ENCODE results near the gene PCDHA1.

Gene PCDHA1

GRCh38 chr5:140883373-140883772 lies 97.4 kb downstream of the PCDHA1 start:
- Histone ChIP-seq H3K4me3 (no peak overlapping the region), H3K27ac (no peak overlapping the region)
- TF ChIP-seq, protein P1, sequence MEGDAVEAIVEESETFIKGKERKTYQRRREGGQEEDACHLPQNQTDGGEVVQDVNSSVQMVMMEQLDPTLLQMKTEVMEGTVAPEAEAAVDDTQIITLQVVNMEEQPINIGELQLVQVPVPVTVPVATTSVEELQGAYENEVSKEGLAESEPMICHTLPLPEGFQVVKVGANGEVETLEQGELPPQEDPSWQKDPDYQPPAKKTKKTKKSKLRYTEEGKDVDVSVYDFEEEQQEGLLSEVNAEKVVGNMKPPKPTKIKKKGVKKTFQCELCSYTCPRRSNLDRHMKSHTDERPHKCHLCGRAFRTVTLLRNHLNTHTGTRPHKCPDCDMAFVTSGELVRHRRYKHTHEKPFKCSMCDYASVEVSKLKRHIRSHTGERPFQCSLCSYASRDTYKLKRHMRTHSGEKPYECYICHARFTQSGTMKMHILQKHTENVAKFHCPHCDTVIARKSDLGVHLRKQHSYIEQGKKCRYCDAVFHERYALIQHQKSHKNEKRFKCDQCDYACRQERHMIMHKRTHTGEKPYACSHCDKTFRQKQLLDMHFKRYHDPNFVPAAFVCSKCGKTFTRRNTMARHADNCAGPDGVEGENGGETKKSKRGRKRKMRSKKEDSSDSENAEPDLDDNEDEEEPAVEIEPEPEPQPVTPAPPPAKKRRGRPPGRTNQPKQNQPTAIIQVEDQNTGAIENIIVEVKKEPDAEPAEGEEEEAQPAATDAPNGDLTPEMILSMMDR (IDR thresholded peaks at IDR 0.05), result no peak
- no peak for DNase-seq (ENCODE audit: low spot score)

DNA sequence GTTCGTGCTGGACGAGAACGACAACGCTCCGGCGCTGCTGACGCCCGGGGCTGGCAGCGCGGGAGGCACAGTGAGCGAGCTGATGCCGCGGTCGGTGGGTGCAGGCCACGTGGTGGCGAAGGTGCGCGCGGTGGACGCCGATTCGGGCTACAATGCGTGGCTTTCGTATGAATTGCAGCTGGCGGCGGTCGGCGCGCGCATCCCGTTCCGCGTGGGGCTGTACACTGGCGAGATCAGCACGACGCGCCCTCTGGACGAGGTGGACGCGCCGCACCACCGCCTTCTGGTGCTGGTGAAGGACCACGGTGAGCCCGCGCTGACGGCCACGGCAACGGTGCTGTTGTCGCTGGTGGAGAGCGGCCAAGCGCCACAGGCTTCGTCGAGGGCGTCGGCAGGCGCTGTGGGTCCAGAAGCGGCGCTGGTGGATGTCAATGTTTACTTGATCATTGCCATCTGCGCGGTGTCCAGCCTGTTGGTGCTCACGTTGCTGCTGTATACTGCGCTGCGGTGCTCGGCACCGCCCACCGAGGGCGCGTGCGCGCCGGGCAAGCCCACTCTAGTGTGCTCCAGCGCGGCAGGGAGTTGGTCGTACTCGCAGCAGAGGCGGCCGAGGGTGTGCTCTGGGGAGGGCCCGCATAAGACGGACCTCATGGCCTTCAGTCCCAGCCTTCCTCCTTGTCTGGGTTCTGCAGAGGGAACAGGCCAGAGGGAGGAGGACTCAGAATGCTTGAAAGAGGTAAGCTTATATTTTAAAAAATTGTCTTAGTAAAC lies 98.2 kb downstream of the PCDHA1 start:
- Histone ChIP-seq H3K4me3 (no peak overlapping the region), H3K27ac (no peak overlapping the region)
- DNase-seq (ENCODE audit: low spot score), result no peak
- TF ChIP-seq, protein P1 (IDR thresholded peaks at IDR 0.05), result no peak

- H3K4me3 ChIP-seq, result no peak overlapping the region
- TF ChIP-seq, protein P1 (IDR thresholded peaks at IDR 0.05), result no peak
- no peak overlapping the region for H3K27ac ChIP-seq
- no peak for DNase-seq (ENCODE audit: low spot score)
These were observed 130.4 kb downstream of the PCDHA1 start for GRCh38 chr5:140916325-140916724.

DNA sequence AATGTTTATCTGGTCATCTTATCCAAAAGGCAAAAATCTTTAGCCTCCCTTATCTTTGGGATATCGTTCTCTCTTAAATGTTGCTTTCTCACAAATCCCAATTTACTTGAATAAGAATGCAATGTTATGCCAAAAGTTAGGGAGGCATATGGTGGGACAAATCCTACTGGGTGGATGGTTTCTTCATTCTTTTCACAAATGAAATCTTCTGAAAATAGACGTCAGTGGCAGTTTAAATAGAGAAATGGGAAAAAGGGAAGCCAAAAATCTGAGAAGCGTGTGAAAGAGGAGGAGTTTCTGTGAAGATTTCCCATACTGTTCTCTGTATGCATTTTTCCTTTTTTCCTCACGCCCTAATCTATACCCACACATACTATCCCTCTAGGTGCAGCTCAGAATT lies 137.7 kb downstream of the PCDHA1 start:
- TF ChIP-seq, protein P1 (IDR thresholded peaks at IDR 0.05), result no peak
- no peak for DNase-seq (ENCODE audit: low spot score)
- no peak overlapping the region for H3K27ac ChIP-seq
- H3K4me3 ChIP-seq, result no peak overlapping the region

DNA sequence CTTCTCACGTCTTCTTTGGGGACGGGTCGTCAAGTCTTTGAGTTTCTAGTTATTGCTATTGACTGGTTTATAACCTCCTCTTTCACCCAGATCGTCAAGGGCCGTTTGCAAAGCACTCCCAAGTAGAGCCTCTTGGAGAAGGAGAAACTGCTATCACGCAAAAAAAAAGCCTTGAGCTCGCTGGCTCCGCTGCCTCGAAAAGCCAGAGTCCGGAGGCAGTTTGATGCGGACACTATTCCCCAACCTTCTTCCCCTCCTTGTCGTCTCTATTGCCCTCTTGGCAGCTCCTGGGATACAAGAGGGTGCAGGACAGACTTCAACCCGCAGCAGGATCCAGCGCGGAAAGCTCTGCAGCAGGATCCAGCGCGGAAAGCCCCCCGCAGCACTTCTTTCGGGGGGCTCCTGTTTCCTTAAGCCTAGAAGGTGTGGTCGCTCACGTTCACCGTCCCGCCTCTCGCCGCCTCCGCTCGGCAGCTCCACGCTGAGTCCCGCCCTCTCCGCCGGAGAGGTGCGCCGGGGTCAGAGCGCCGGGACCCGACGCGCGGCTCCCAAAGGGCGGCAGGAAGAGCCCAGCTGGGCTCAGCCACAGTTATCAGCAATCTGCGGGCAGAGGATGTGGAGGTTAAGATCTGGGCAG lies 140.0 kb downstream of the PCDHA1 start, which contains the start of gene PCDHAC1:
TSS of gene PCDHAC1 (plus strand) at position 494 of the 637 bp plus-strand sequence. CDS start 594 bp downstream, outside the sequence.
- peak within 1 kb of the TSS; percentile 75 for H3K4me3 ChIP-seq
- no peak for DNase-seq (ENCODE audit: low spot score)
- H3K27ac ChIP-seq, result peak within 1 kb of the TSS in 1 of 2 donors; percentile 36
- TF ChIP-seq, protein P1 (IDR thresholded peaks at IDR 0.05), result no peak

DNA sequence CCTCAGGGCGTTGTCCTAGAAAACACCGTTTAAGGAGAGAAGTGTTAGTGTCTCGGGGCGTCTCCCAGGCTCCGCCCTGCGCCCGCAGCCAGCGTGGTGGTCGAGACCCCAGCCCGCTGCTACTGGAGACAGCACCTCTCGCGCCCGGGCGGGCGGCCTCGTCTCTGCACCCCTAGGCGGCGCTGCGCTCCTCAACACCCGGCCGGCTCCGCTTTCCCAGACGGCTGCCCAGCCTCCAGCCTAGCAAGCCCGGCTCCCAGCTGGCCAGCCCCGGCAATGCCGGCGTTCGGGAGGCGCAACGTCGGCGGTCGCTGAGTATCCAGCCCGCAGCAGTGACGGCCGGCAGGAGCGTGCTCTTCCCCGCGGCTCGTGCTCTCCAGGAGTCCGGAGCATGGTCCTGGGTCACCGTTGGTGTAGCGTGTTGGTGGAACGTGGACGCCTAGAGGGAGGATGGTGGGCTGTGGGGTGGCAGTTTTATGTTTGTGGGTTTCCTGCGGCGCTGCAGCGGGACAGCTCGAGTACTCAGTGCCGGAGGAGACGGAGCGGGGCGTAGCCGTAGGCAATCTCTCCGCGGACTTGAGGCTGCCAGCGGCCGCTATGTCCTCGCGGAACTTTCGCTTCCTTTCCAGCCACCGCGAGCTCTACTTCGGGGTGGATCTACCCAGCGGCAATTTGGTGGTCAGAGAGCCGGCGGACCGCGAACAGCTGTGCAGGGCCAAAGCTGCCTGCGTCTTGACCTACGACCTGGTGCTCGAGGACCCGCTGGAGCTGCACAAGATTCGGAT lies 140.7 kb downstream of the PCDHA1 start:
- TF ChIP-seq, protein P1 (IDR thresholded peaks at IDR 0.05), result peak; percentile 67
- H3K4me3 ChIP-seq, result peak overlapping the region; percentile 75
- H3K27ac ChIP-seq, result peak overlapping the region in 1 of 2 donors; percentile 36
- DNase-seq (ENCODE audit: low spot score), result peak; percentile 83

All from coronary artery (tissue), 2 donors.